ENCODE measurements around the gene PCNX2.

GRCh38 chr1:233299450-233299849 lies 3.9 kb upstream of the PCNX2 start:
- TF ChIP-seq POLR2AphosphoS5 (IDR thresholded peaks at IDR 0.05), result no peak
- no peak for TF ChIP-seq CTCF (IDR thresholded peaks at IDR 0.05)
- no peak for TF ChIP-seq POLR2A (IDR thresholded peaks at IDR 0.05)
